ENCODE data around the gene ILKAP. TPM values are rescaled to one million over a fixed set of nuclear protein-coding genes. Genes with fewer than 3 reads are reported as not detected.

The ILKAP gene
- total RNA-seq, 2 experiments from 2014 or later = 42.1 to 43.3 TPM

DNA sequence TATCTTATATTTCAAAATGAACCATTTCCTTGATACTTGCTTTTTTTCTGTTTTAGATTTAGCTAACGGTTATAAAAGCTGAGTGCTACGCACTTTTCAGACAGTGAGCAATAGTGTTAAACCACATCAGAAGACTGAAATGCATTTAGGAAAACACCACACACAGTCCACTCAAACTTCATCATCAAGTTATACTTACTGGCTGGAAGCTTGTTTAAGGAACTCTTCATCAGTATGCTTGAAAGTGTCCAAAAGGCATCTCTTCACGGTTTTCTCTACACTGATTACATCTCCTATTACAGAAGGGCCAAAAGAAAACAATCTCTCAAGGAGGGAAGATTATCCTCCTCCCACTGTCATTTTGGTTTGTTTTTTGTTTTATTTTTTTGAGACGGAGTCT, 19.7 kb downstream of the ILKAP start:
- TF ChIP-seq, protein P1, sequence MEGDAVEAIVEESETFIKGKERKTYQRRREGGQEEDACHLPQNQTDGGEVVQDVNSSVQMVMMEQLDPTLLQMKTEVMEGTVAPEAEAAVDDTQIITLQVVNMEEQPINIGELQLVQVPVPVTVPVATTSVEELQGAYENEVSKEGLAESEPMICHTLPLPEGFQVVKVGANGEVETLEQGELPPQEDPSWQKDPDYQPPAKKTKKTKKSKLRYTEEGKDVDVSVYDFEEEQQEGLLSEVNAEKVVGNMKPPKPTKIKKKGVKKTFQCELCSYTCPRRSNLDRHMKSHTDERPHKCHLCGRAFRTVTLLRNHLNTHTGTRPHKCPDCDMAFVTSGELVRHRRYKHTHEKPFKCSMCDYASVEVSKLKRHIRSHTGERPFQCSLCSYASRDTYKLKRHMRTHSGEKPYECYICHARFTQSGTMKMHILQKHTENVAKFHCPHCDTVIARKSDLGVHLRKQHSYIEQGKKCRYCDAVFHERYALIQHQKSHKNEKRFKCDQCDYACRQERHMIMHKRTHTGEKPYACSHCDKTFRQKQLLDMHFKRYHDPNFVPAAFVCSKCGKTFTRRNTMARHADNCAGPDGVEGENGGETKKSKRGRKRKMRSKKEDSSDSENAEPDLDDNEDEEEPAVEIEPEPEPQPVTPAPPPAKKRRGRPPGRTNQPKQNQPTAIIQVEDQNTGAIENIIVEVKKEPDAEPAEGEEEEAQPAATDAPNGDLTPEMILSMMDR (IDR thresholded peaks at IDR 0.05) = no peak
- ChIA-PET POLR2A (interaction anchor here (1.0 kb wide), 1 partner anchor 14 kb away, joined by 3 read pairs; no protein-coding TSS in a partner anchor), CTCF (no interaction called here)
- Mint-ChIP-seq H3K9me3 (no peaks in the 10 kb centered on the region), H3K27me3 (no peaks in the 10 kb centered on the region), H3K4me1 (ENCODE audit: low read depth) (peaks cover 11% of the 10 kb centered on the region), H3K4me3 (no peak overlapping the region), H3K36me3 (ENCODE audit: low read depth) (peaks cover 73% of the 10 kb centered on the region), H3K27ac (peak overlapping the region; percentile 49)
- ATAC-seq (no peak), DNase-seq (no peak)
- intact Hi-C loops (cut with micrococcal nuclease) = no loop called here

DNA sequence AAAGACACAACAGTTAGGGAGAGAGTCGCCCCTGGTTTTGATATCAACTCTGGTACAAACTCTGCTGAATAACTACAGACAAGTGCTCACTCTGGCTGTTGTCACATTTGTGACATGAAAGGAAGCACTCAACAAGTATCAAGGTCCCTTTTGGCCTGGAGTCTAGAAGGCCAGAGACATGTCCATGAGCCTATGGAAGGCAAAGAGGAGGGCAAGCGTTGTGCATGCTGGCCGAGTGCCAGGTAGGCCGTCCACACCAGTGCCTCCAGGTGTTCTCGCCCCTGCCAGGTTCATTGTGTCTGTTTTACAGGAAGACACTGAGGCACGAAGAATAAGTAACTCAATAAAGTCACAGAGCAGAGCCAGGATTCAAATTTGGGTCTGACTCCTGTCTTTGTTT, 21.1 kb downstream of the ILKAP start:
- intact Hi-C loops (cut with micrococcal nuclease) = no loop called here
- Mint-ChIP-seq H3K4me1 (ENCODE audit: low read depth) (peaks cover 11% of the 10 kb centered on the region), H3K27ac (no peak overlapping the region), H3K27me3 (no peaks in the 10 kb centered on the region), H3K4me3 (no peak overlapping the region), H3K9me3 (no peaks in the 10 kb centered on the region), H3K36me3 (ENCODE audit: low read depth) (peaks cover 64% of the 10 kb centered on the region)
- DNase-seq (no peak), ATAC-seq (no peak)
- POLR2A ChIA-PET = no interaction called here
- CTCF ChIA-PET = no interaction called here
- TF ChIP-seq, protein P1 (IDR thresholded peaks at IDR 0.05) = no peak

DNA sequence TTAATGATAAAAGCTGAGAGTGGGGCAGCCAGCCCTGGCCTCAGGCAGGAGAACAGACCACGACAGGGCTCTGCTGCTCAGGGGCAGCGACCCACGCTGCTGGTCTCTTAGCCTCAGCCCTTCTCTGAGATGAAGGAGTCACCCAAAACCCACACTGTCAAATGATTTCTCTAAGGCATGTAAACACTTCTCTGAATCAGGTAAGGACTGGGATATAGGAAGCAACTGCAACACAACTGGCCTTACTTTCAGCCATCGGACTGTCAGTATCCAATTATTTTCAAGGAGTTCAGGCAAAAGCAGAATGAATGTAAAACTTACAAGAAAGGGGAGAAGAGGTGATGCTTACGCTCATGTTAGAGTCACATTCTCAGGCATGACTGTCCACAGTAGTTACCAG, 22.9 kb downstream of the ILKAP start:
- H3K27ac Mint-ChIP-seq = no peak overlapping the region
- H3K36me3 Mint-ChIP-seq (ENCODE audit: low read depth) = peaks cover 57% of the 10 kb centered on the region
- ATAC-seq (no peak), DNase-seq (no peak)
- H3K4me3 Mint-ChIP-seq = no peak overlapping the region
- no peaks in the 10 kb centered on the region for H3K9me3 Mint-ChIP-seq
- H3K4me1 Mint-ChIP-seq (ENCODE audit: low read depth) = peaks cover 11% of the 10 kb centered on the region
- ChIA-PET POLR2A (interaction anchor here (0.7 kb wide), 1 partner anchor 13 kb away, joined by 3 read pairs; no protein-coding TSS in a partner anchor), CTCF (no interaction called here)
- TF ChIP-seq, protein P1 (IDR thresholded peaks at IDR 0.05) = no peak
- no peaks in the 10 kb centered on the region for H3K27me3 Mint-ChIP-seq
- intact Hi-C loops (cut with micrococcal nuclease) = no loop called here

DNA sequence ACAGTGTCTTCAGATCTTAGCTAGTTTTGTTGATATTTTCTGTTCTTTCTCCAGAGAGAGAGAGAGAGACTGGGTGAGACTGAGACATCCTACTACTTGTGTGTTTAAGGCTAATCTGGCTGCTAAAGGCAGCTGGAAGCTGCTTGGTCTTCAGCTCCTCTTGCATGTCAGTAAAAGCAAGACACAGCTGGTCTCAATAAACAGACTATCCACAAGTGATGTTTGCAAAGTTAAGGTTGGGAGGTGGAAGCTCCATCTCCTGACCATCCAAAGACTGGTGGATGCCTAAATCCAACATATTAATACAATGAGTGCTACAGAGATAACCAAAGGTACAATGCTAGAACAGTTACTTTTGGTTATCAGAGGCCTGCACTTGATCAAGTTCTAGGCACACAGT, 26.9 kb downstream of the ILKAP start:
- DNase-seq (no peak), ATAC-seq (no peak)
- TF ChIP-seq, protein P1 (IDR thresholded peaks at IDR 0.05) = no peak
- H3K4me3 Mint-ChIP-seq = no peak overlapping the region
- ChIA-PET CTCF (interaction anchor here (1.1 kb wide), 1 partner anchor 12 kb away, joined by 4 read pairs; no protein-coding TSS in a partner anchor), POLR2A (interaction anchor here (1.0 to 1.3 kb wide), 3 partner anchors 9 to 23 kb away, joined by 3 read pairs; no protein-coding TSS in a partner anchor)
- H3K4me1 Mint-ChIP-seq (ENCODE audit: low read depth) = no peaks in the 10 kb centered on the region
- no peaks in the 10 kb centered on the region for H3K27me3 Mint-ChIP-seq
- no peaks in the 10 kb centered on the region for H3K9me3 Mint-ChIP-seq
- H3K36me3 Mint-ChIP-seq (ENCODE audit: low read depth) = peaks cover 48% of the 10 kb centered on the region
- no peak overlapping the region for H3K27ac Mint-ChIP-seq
- intact Hi-C loops (cut with micrococcal nuclease) = no loop called here

DNA sequence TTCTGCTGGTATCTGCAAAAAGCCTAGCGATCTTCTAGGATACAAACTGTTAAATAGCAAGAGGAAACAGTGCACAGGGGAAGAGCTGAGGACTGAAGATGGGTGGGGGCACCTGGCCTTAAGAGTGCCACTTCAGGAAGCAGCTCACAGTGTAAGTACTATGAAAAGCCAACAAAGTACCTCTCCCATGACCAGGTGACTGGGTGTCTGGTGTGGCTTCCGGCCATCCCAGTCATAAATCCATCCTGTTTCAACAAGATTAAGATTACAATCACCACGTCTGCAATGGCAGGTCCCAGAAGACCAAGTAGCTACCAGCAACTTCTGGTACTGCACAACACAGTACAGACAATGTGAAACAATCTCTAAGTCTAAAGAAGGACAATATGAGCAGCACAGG, 28.8 kb downstream of the ILKAP start:
- ChIA-PET POLR2A (no interaction called here), CTCF (no interaction called here)
- Mint-ChIP-seq H3K27me3 (no peaks in the 10 kb centered on the region), H3K27ac (no peak overlapping the region), H3K4me3 (no peak overlapping the region), H3K4me1 (ENCODE audit: low read depth) (no peaks in the 10 kb centered on the region), H3K9me3 (no peaks in the 10 kb centered on the region), H3K36me3 (ENCODE audit: low read depth) (peaks cover 41% of the 10 kb centered on the region)
- TF ChIP-seq, protein P1 (IDR thresholded peaks at IDR 0.05) = no peak
- DNase-seq (no peak), ATAC-seq (no peak)
- intact Hi-C loops (cut with micrococcal nuclease) = no loop called here

Data from activated CD8-positive, alpha-beta T cell treated with anti-CD3 and anti-CD28 coated beads for 36 hours (primary cell).